ENCODE data around the gene UBE2Z.
"Not testable (repeated sequence)": the region's sequence is repeated elsewhere in the genome, so short reads cannot be mapped to it uniquely, and the experiment has no call there.

Gene UBE2Z

GRCh38 chr17:48928876-48929811 is 20.9 kb downstream of the UBE2Z start:
- no peak for DNase-seq (ENCODE audit: low spot score)
- TF ChIP-seq, protein P1, sequence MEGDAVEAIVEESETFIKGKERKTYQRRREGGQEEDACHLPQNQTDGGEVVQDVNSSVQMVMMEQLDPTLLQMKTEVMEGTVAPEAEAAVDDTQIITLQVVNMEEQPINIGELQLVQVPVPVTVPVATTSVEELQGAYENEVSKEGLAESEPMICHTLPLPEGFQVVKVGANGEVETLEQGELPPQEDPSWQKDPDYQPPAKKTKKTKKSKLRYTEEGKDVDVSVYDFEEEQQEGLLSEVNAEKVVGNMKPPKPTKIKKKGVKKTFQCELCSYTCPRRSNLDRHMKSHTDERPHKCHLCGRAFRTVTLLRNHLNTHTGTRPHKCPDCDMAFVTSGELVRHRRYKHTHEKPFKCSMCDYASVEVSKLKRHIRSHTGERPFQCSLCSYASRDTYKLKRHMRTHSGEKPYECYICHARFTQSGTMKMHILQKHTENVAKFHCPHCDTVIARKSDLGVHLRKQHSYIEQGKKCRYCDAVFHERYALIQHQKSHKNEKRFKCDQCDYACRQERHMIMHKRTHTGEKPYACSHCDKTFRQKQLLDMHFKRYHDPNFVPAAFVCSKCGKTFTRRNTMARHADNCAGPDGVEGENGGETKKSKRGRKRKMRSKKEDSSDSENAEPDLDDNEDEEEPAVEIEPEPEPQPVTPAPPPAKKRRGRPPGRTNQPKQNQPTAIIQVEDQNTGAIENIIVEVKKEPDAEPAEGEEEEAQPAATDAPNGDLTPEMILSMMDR (IDR thresholded peaks at IDR 0.05; ENCODE audit: borderline replicate concordance, control extremely low read depth, extremely low read depth, insufficient read depth, missing control alignments) = no peak
- in situ Hi-C loops (cut with MboI; ENCODE audit: low sequenced_read_pairs, unreplicated experiment) = no loop called here

DNA sequence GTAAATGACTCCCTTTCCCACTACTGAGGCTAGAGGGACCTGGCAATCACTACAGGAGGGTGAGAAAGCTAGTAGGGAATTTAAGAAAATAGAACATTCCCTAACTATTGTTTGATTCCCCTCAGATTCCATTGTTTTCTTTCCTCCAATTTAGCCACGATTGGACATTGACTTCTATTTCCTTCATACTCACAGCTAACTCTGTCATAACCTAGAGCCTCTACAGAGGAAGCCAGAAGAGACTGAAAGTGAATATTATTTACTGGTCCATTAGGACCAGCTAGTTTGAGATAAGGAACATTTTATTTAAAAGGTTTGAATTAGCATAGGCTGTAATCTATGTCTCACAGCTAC is 21.6 kb downstream of the UBE2Z start:
- TF ChIP-seq, protein P1 (IDR thresholded peaks at IDR 0.05; ENCODE audit: borderline replicate concordance, control extremely low read depth, extremely low read depth, insufficient read depth, missing control alignments) = no peak
- in situ Hi-C loops (cut with MboI; ENCODE audit: low sequenced_read_pairs, unreplicated experiment) = no loop called here
- no peak for DNase-seq (ENCODE audit: low spot score)

GRCh38 chr17:48930435-48930873 is 22.2 kb downstream of the UBE2Z start:
- DNase-seq (ENCODE audit: low spot score) = no peak

GRCh38 chr17:48933035-48933434 is 24.8 kb downstream of the UBE2Z start:
- in situ Hi-C loops (cut with MboI; ENCODE audit: low sequenced_read_pairs, unreplicated experiment) = no loop called here
- no peak for DNase-seq (ENCODE audit: low spot score)
- TF ChIP-seq, protein P1 (IDR thresholded peaks at IDR 0.05; ENCODE audit: borderline replicate concordance, control extremely low read depth, extremely low read depth, insufficient read depth, missing control alignments) = no peak

More at GRCh38 chr17:48930435-48930873, 22.2 kb downstream of the UBE2Z start:
- in situ Hi-C loops (cut with MboI; ENCODE audit: low sequenced_read_pairs, unreplicated experiment) = no loop called here
- TF ChIP-seq, protein P1 (IDR thresholded peaks at IDR 0.05; ENCODE audit: borderline replicate concordance, control extremely low read depth, extremely low read depth, insufficient read depth, missing control alignments) = no peak

DNA sequence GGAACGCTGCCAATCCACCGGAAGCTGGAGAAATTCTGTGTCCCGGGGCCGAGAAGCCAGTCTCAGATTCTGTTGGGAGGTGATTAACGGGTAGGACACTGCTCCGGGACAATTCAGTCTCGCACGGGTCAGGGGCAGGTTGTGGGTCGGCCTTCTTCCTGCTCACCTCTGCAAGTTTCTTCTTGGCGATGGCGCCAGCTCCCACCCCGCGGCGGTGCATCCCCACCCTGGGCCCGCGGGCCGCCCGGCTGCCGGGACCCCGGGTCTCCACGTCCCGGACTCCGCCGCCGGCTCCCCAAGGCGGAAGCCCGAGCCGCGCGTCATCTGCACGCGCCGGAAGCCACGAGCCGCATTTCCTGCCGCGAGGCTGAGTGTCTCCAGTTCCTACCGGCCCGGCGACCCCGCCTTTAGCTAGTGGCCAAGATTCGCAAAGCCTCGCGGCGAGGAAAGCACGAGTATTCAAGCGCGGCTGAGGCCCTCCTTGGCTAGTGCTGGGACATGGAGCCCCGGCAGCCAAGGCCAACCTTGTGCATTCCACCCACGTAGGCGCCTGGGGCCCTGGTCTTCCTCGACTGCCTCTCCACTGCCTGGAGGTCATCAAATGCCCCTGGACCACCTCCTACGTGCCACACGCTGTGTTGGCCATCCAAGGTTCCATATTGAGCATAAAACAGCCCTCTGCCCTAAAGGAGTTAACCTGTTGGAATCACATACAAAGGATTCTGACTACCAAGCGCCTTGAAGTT is 36.5 kb downstream of the UBE2Z start, which contains the start of gene SNF8:
TSS of gene SNF8 (minus strand) at position 328 of the 746 bp plus-strand sequence. CDS start at position 220, 108 bp downstream.
- in situ Hi-C loops (cut with MboI; ENCODE audit: low sequenced_read_pairs, unreplicated experiment) = no loop called here
- peak; percentile 98 for DNase-seq (ENCODE audit: low spot score)

GRCh38 chr17:48945261-48945651 is 37.0 kb downstream of the UBE2Z start:
- in situ Hi-C loops (cut with MboI; ENCODE audit: low sequenced_read_pairs, unreplicated experiment); DNase-seq (ENCODE audit: low spot score): not testable (repeated sequence)

More for the DNA sequence above, 36.5 kb downstream of the UBE2Z start, which contains the start of gene SNF8:
- TF ChIP-seq, protein P1 (IDR thresholded peaks at IDR 0.05; ENCODE audit: borderline replicate concordance, control extremely low read depth, extremely low read depth, insufficient read depth, missing control alignments) = no peak
